ENCODE data around the gene DOCK1.

DNA sequence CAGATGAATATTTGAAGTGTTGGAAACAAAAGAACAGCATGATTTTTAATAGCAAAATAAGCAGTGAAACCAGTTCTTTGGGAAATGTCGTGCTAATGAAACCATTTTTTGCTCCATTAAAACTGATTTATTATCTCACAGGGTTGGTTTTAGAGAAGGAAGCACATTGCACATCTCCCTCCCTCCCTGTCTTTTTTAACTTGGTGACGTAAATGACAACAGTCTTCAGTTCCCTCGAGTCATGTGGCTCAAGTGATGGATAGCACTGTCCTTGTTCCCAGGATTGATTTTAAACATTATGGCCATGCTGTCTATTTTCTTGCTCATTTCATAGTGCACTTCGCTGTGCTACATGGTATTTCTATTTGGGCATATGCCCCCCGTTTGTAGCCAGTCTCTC is 105.9 kb downstream of the DOCK1 start:
- TF ChIP-seq POLR2AphosphoS5 (IDR thresholded peaks at IDR 0.05; ENCODE audit: low read depth, low read length) (no peak), POLR2A (IDR thresholded peaks at IDR 0.05; ENCODE audit: low read depth, low read length) (no peak), SPI1 (IDR thresholded peaks at IDR 0.05; ENCODE audit: low read depth, low read length) (no peak), POU2F2 (IDR thresholded peaks at IDR 0.05; ENCODE audit: low read depth, low read length) (no peak), TAF1 (IDR thresholded peaks at IDR 0.05; ENCODE audit: low read depth, low read length) (no peak), PAX5 (IDR thresholded peaks at IDR 0.05; ENCODE audit: insufficient read depth, low read length, severe bottlenecking) (no peak)

All from GM12891 (cell line).